HEK293 (cell line): Measurements from ENCODE around the gene VPS29.
A peak's percentile ranks its signal among the peaks of the same experiment; 100 is the strongest.

Experiments used
- CTCF ChIA-PET: fragments of 350-600 bp; formaldehyde crosslinking; extraction: SDS; loops from one replicate; lab custom pipeline; 2021; ENCODE audit warnings: antibody characterized with exemption; lab: Yijun Ruan, JAX
- POLR2A ChIA-PET: fragments of 300-600 bp; formaldehyde crosslinking; extraction: SDS; loops from one replicate; lab custom pipeline; 2020; ENCODE audit warnings: antibody characterized with exemption, inconsistent platforms; lab: Yijun Ruan, JAX
- H3K27ac ChIP-seq: fragments of 200-500 bp; sonication (Bioruptor generic); 2 replicates; pipeline ENCODE4 v1.5.1; 2014; ENCODE audit warnings: low read depth, low read length, control low read depth, inconsistent platforms; ENCODE audit errors: extremely low read depth
- H3K36me3 ChIP-seq, 2 experiments: fragments of 200-500 bp in 1 of 2; sonication (Bioruptor generic) in 1 of 2; 1 replicate in 1 of 2; 2 replicates in 1 of 2; pipeline ENCODE4 v1.5.1; 2014 to 2017; ENCODE audit warnings: inconsistent platforms in 2 of 2, low read length in 2 of 2; ENCODE audit not compliant: control insufficient read depth in 2 of 2, insufficient read depth in 1 of 2
- H3K4me1 ChIP-seq: fragments of 200-500 bp; sonication (Bioruptor generic); 2 replicates; pipeline ENCODE4 v1.5.1; 2014; ENCODE audit warnings: mild to moderate bottlenecking, low read length, inconsistent platforms; ENCODE audit not compliant: control insufficient read depth, insufficient read depth
- H3K4me3 ChIP-seq: 2 replicates; pipeline ENCODE4 v1.5.1; 2011; ENCODE audit warnings: low read depth, mild to moderate bottlenecking, control low read depth, low read length, moderate library complexity
- H3K9me3 ChIP-seq: fragments of 200-500 bp; sonication (Bioruptor generic); 2 replicates; pipeline ENCODE4 v1.5.1; 2014; ENCODE audit warnings: low read depth, low read length, inconsistent platforms; ENCODE audit not compliant: control insufficient read depth, insufficient read depth
- IKZF3 ChIP-seq: fragments of 450-650 bp; IDR thresholded peaks from 2 replicates; pipeline ENCODE4 v1.5.0; 2018; ENCODE audit warnings: missing biosample characterization, mild to moderate bottlenecking, missing genetic modification characterization, moderate library complexity
- KLF8 ChIP-seq: fragments of 450-650 bp; formaldehyde crosslinking; IDR thresholded peaks from 2 replicates; pipeline ENCODE4 v1.5.1; 2016; ENCODE audit warnings: missing biosample characterization, missing genetic modification characterization
- KLF9 ChIP-seq: fragments of 450-650 bp; formaldehyde crosslinking; IDR thresholded peaks from 2 replicates; pipeline ENCODE4 v1.5.1; 2016; ENCODE audit warnings: missing biosample characterization, missing genetic modification characterization, low read depth
- SP3 ChIP-seq: fragments of 450-650 bp; formaldehyde crosslinking; IDR thresholded peaks from 2 replicates; pipeline ENCODE4 v1.5.1; 2016; ENCODE audit warnings: missing biosample characterization, missing genetic modification characterization
- ZBTB26 ChIP-seq: fragments of 450-650 bp; formaldehyde crosslinking; optimal IDR thresholded peaks from 2 replicates; pipeline ENCODE3; 2016; ENCODE audit warnings: missing biosample characterization, mild to moderate bottlenecking, missing genetic modification characterization
- ZBTB44 ChIP-seq: fragments of 450-650 bp; IDR thresholded peaks from 2 replicates; pipeline ENCODE4 v1.5.1; 2018; ENCODE audit warnings: missing biosample characterization, mild to moderate bottlenecking, missing genetic modification characterization
- ZBTB6 ChIP-seq: fragments of 450-650 bp; formaldehyde crosslinking; IDR thresholded peaks from 2 replicates; pipeline ENCODE4 v1.5.1; 2017; ENCODE audit warnings: missing biosample characterization, missing genetic modification characterization
- ZFP69B ChIP-seq: fragments of 450-650 bp; formaldehyde crosslinking; IDR thresholded peaks from 2 replicates; pipeline ENCODE4 v1.5.1; 2016; ENCODE audit warnings: missing biosample characterization, missing genetic modification characterization
- ZNF112 ChIP-seq: fragments of 450-650 bp; formaldehyde crosslinking; IDR thresholded peaks from 2 replicates; pipeline ENCODE4 v1.5.0; 2017; ENCODE audit warnings: missing biosample characterization, missing genetic modification characterization
- ZNF121 ChIP-seq: fragments of 450-650 bp; formaldehyde crosslinking; IDR thresholded peaks from 2 replicates; pipeline ENCODE4 v1.5.1; 2016; ENCODE audit warnings: missing biosample characterization, missing genetic modification characterization
- ZNF157 ChIP-seq: fragments of 450-650 bp; formaldehyde crosslinking; IDR thresholded peaks from 2 replicates; pipeline ENCODE4 v1.5.1; 2016; ENCODE audit warnings: missing biosample characterization, missing genetic modification characterization
- ZNF202 ChIP-seq: fragments of 450-650 bp; formaldehyde crosslinking; IDR thresholded peaks from 2 replicates; pipeline ENCODE4 v1.5.1; 2016; ENCODE audit warnings: missing biosample characterization, missing genetic modification characterization, borderline replicate concordance
- ZNF211 ChIP-seq: fragments of 450-650 bp; formaldehyde crosslinking; IDR thresholded peaks from 2 replicates; pipeline ENCODE4 v1.5.1; 2016; ENCODE audit warnings: low read depth, missing biosample characterization, missing genetic modification characterization
- ZNF26 ChIP-seq: fragments of 450-650 bp; formaldehyde crosslinking; IDR thresholded peaks from 2 replicates; pipeline ENCODE4 v1.5.1; 2016; ENCODE audit warnings: missing biosample characterization, missing genetic modification characterization
- ZNF518A ChIP-seq: fragments of 450-650 bp; formaldehyde crosslinking; conservative IDR thresholded peaks from 2 replicates; pipeline ENCODE4 v1.5.1; 2016; ENCODE audit warnings: low read depth, missing biosample characterization, missing genetic modification characterization
- ZNF555 ChIP-seq: fragments of 450-650 bp; formaldehyde crosslinking; conservative IDR thresholded peaks from 2 replicates; pipeline ENCODE4 v1.5.1; 2017; ENCODE audit warnings: missing biosample characterization, mild to moderate bottlenecking, missing genetic modification characterization, inconsistent platforms
- ZNF560 ChIP-seq: fragments of 450-650 bp; formaldehyde crosslinking; IDR thresholded peaks from 2 replicates; pipeline ENCODE4 v1.5.1; 2017; ENCODE audit warnings: missing biosample characterization, missing genetic modification characterization, borderline replicate concordance
- ZNF561 ChIP-seq: fragments of 450-650 bp; IDR thresholded peaks from 2 replicates; pipeline ENCODE4 v1.5.1; 2018; ENCODE audit warnings: missing biosample characterization, missing genetic modification characterization, borderline replicate concordance
- ZNF639 ChIP-seq: fragments of 450-650 bp; formaldehyde crosslinking; IDR thresholded peaks from 2 replicates; pipeline ENCODE4 v1.5.1; 2016; ENCODE audit warnings: missing biosample characterization, missing genetic modification characterization
- ZNF677 ChIP-seq: fragments of 450-650 bp; IDR thresholded peaks from 2 replicates; pipeline ENCODE4 v1.5.0; 2018; ENCODE audit warnings: missing biosample characterization, mild to moderate bottlenecking, missing genetic modification characterization, moderate library complexity
- ZNF747 ChIP-seq: fragments of 450-650 bp; formaldehyde crosslinking; IDR thresholded peaks from 2 replicates; pipeline ENCODE4 v1.5.1; 2016; ENCODE audit warnings: missing biosample characterization, missing genetic modification characterization
- ZSCAN23 ChIP-seq: fragments of 450-650 bp; formaldehyde crosslinking; IDR thresholded peaks from 2 replicates; pipeline ENCODE4 v1.5.1; 2016; ENCODE audit warnings: missing biosample characterization, missing genetic modification characterization

The VPS29 gene

GRCh38 chr12:110468214-110469048 lies 33.5 kb downstream of the VPS29 start, which contains the start of the genes FAM216A and GPN3 (continued):
- TF ChIP-seq KLF9 (tag by site-specific recombination), result peak; percentile 77
- no peak for TF ChIP-seq ZNF157 (tag by site-specific recombination)
- TF ChIP-seq KLF8 (tag by site-specific recombination), result peak; percentile 77
- no peak for TF ChIP-seq ZNF211
- 0 out of 2 replicates have a peak, but pooled peaks have one; percentile 10 for TF ChIP-seq ZBTB44 (tag by site-specific recombination)
- TF ChIP-seq ZNF639 (tag by site-specific recombination), result peak; percentile 89
- no peak for TF ChIP-seq ZNF747 (tag by site-specific recombination)
- peak; percentile 95 for TF ChIP-seq SP3 (tag by site-specific recombination)
- peak; percentile 34; the same call in 1 of the 2 replicates for TF ChIP-seq ZSCAN23 (tag by site-specific recombination)

GRCh38 chr12:110467847-110468213 lies 34.1 kb downstream of the VPS29 start:
- H3K36me3 ChIP-seq, result peaks cover 24% of the 10 kb centered on the region in 2 experiments; a peak in 2 of 3 replicates
- no peaks in the 10 kb centered on the region for H3K9me3 ChIP-seq
- peak overlapping the region; percentile 19; the same call in 1 of the 2 replicates for H3K27ac ChIP-seq
- peaks cover 5% of the 10 kb centered on the region; the same call in 1 of the 2 replicates for H3K4me1 ChIP-seq
- CTCF ChIA-PET, result interaction anchor here (0.6 to 2.7 kb wide), 11 partner anchors 11 to 421 kb away, joined by 3 to 23 read pairs (median 4); partner anchors contain the start of gene ARPC3
- POLR2A ChIA-PET, result interaction anchor here (0.6 to 3.2 kb wide), 27 partner anchors 10 to 367 kb away, joined by 3 to 44 read pairs (median 3); partner anchors contain the start of genes ARPC3, ATP2A2, IFT81 and PPP1CC
- peak overlapping the region; percentile 78 for H3K4me3 ChIP-seq
- TF ChIP-seq ZNF26 (tag by site-specific recombination) (no peak), ZNF560 (tag by site-specific recombination) (no peak), ZFP69B (tag by site-specific recombination) (peak; percentile 47; the same call in 1 of the 2 replicates), ZNF112 (no peak), ZNF121 (tag by site-specific recombination) (no peak), ZBTB26 (tag by site-specific recombination) (no peak), ZNF202 (tag by site-specific recombination) (no peak), IKZF3 (no peak), ZNF561 (tag by site-specific recombination) (no peak), ZNF677 (tag by site-specific recombination) (no peak), ZNF518A (no peak), ZBTB6 (tag by site-specific recombination) (no peak), ZNF555 (no peak)
